ENCODE measurements around the gene ZNF248.
"Not testable (repeated sequence)": the region's sequence is repeated elsewhere in the genome, so short reads cannot be mapped to it uniquely, and the experiment has no call there.

The ZNF248 gene

GRCh38 chr10:37754538-37755323 lies 102.7 kb downstream of the ZNF248 start:
- no peak for DNase-seq (ENCODE audit: low read depth)
- no peak overlapping the region for H3K4me3 ChIP-seq (ENCODE audit: low read depth, low read length)

GRCh38 chr10:37752334-37752875 lies 105.0 kb downstream of the ZNF248 start:
- no peak for DNase-seq (ENCODE audit: low read depth)
- no peak overlapping the region for H3K4me3 ChIP-seq (ENCODE audit: low read depth, low read length)

GRCh38 chr10:37748170-37748569 lies 109.2 kb downstream of the ZNF248 start:
- DNase-seq (ENCODE audit: low read depth) = no peak
- H3K4me3 ChIP-seq (ENCODE audit: low read depth, low read length) = no peak overlapping the region

DNA sequence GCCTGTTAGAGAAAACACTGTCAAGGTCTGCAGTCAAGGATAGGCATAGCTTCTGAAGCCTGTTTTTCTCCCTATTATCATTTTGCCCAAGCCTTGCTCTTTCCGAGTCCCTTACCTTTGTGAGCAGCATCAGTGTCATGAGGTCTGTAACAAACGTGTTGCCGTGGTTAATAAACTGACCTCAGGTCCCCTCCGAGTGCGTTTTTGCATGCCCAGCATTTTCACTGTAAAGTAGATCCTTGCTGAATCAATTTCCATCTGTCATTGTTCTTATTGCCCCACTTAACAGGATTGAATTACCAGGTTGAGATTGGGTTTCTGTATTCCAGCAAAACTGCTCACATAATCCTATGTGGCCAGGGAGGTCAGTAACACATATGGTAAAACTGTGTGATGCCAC lies 110.3 kb downstream of the ZNF248 start:
- no peak overlapping the region for H3K4me3 ChIP-seq (ENCODE audit: low read depth, low read length)
- no peak for DNase-seq (ENCODE audit: low read depth)

- no peak for DNase-seq (ENCODE audit: low read depth)
- H3K4me3 ChIP-seq (ENCODE audit: low read depth, low read length) = no peak overlapping the region
These were observed 115.6 kb downstream of the ZNF248 start for GRCh38 chr10:37741831-37742230.

DNA sequence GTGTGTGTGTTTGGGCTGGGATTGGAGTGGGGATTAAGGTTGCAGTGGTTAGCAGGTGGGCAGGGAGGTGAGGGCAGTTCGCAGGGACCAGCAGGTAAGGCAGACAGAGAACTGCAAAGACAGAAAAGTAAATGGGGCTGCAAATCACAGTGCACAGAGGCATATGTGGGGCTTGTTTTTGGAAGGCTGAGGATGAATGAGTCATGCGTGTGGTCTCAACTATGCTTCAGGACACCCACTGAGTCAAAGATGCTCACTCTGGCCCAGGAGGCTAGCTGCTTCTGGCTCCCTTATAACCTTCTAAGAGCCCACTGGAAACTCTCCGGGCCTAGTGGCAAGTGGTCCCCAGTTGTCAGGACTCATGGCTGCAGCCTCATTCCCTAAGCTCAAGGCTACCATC lies 118.2 kb downstream of the ZNF248 start:
- no peak for DNase-seq (ENCODE audit: low read depth)
- H3K4me3 ChIP-seq (ENCODE audit: low read depth, low read length) = no peak overlapping the region

- not testable (repeated sequence) for H3K4me3 ChIP-seq (ENCODE audit: low read depth, low read length); DNase-seq (ENCODE audit: low read depth)
These were observed 119.2 kb downstream of the ZNF248 start for GRCh38 chr10:37738241-37738640.

- DNase-seq (ENCODE audit: low read depth) = no peak
- no peak overlapping the region for H3K4me3 ChIP-seq (ENCODE audit: low read depth, low read length)
These were observed 120.1 kb downstream of the ZNF248 start for GRCh38 chr10:37737336-37737735.

DNA sequence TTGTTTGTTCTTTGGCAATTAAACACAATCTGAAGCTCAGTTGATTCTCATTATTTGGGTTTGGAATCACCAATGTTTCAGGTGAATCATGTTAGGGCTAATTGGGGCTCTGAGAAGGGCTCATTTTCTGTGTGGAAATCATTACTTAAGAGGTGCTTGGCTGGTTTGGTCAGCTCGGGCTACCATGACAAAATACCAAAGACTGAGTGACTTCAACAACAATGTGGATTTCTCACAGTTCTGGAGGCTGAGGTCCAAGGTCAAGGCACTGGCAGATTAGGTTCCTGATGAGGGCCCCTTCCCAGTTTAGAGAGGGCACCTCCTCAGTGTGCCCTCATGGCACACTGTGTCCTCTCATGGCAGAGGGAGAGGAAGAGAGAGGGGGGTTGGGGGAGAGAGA lies 121.3 kb downstream of the ZNF248 start:
- no peak overlapping the region for H3K4me3 ChIP-seq (ENCODE audit: low read depth, low read length)

DNA sequence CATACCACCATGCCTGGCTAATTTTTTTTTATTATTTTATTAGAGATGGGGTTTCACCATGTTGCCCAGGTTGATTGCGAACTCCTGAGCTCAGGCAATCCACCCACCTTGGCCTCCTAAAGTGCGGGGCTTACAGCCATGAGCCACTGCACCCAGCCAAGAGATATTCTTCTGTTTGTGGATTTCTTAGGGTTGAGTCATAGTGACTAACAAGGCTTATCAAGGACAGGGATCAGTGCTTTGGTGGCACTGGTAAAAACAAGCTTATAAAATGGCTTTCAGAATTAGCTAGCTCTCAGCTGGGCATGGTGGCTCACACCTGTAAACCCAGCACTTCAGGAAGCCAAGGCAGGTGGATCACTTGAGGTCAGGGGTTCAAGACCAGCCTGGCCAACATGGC lies 122.4 kb downstream of the ZNF248 start:
- no peak for DNase-seq (ENCODE audit: low read depth)
- H3K4me3 ChIP-seq (ENCODE audit: low read depth, low read length) = no peak overlapping the region

More for the DNA sequence above, 121.3 kb downstream of the ZNF248 start:
- DNase-seq (ENCODE audit: low read depth) = no peak

All from skeletal muscle cell (primary cell).